ENCODE data around the gene RORB. TPM values are rescaled to one million over a fixed set of nuclear protein-coding genes. Genes with fewer than 3 reads are reported as not detected.

The RORB gene
- total RNA-seq, 1 experiment from 2014 or later, result 8.7 TPM

GRCh38 chr9:74501570-74501969, 4.4 kb downstream of the RORB start:
- Mint-ChIP-seq H3K9me3 (no peaks in the 10 kb centered on the region), H3K27me3 (ENCODE audit: low read depth) (peaks cover 42% of the 10 kb centered on the region), H3K4me1 (peaks cover 27% of the 10 kb centered on the region), H3K36me3 (no peaks in the 10 kb centered on the region), H3K27ac (no peak overlapping the region), H3K4me3 (peak overlapping the region; percentile 82)
- POLR2A ChIA-PET, result no interaction called here
- DNase-seq (ENCODE audit: low spot score) (no peak), ATAC-seq (no peak)
- CTCF ChIA-PET, result interaction anchor here (1.2 kb wide), 1 partner anchor 10 kb away, joined by 3 read pairs; no protein-coding TSS in a partner anchor
- TF ChIP-seq SMAD3 (CRISPR knock-in tag; IDR thresholded peaks at IDR 0.05; ENCODE audit: borderline replicate concordance) (no peak), AFF4 (CRISPR knock-in tag; IDR thresholded peaks at IDR 0.05; ENCODE audit: borderline replicate concordance) (no peak), SOX15 (CRISPR knock-in tag; IDR thresholded peaks at IDR 0.05) (no peak), ZNF232 (CRISPR knock-in tag; IDR thresholded peaks at IDR 0.05) (no peak), USF2 (CRISPR knock-in tag; IDR thresholded peaks at IDR 0.05) (no peak), MYBL2 (CRISPR knock-in tag; IDR thresholded peaks at IDR 0.05) (no peak), MXD4 (CRISPR knock-in tag; IDR thresholded peaks at IDR 0.05; ENCODE audit: borderline replicate concordance) (no peak), RELA (CRISPR knock-in tag; IDR thresholded peaks at IDR 0.05; ENCODE audit: borderline replicate concordance) (no peak), PRRX2 (CRISPR knock-in tag; IDR thresholded peaks at IDR 0.05) (no peak), SMAD4 (CRISPR knock-in tag; IDR thresholded peaks at IDR 0.05) (no peak), NR1H2 (CRISPR knock-in tag; IDR thresholded peaks at IDR 0.05) (no peak)

GRCh38 chr9:74503219-74503618, 6.1 kb downstream of the RORB start:
- POLR2A ChIA-PET, result no interaction called here
- peaks cover 34% of the 10 kb centered on the region for H3K27me3 Mint-ChIP-seq (ENCODE audit: low read depth)
- H3K4me3 Mint-ChIP-seq, result no peak overlapping the region

More at GRCh38 chr9:74503219-74503618, 6.1 kb downstream of the RORB start:
- Mint-ChIP-seq H3K36me3 (no peaks in the 10 kb centered on the region), H3K9me3 (no peaks in the 10 kb centered on the region), H3K27ac (no peak overlapping the region), H3K4me1 (peaks cover 21% of the 10 kb centered on the region)
- ATAC-seq, result no peak
- TF ChIP-seq E2F5 (CRISPR knock-in tag; IDR thresholded peaks at IDR 0.05), result no peak
- no peak for TF ChIP-seq RELA (CRISPR knock-in tag; IDR thresholded peaks at IDR 0.05; ENCODE audit: borderline replicate concordance)
- TF ChIP-seq IRF1 (CRISPR knock-in tag; IDR thresholded peaks at IDR 0.05), result no peak
- no peak for TF ChIP-seq SP1 (CRISPR knock-in tag; conservative IDR thresholded peaks at IDR 0.05)
- TF ChIP-seq TEAD1 (CRISPR knock-in tag; IDR thresholded peaks at IDR 0.05), result no peak
- no peak for TF ChIP-seq USF2 (CRISPR knock-in tag; IDR thresholded peaks at IDR 0.05)
- no peak for TF ChIP-seq OVOL2 (CRISPR knock-in tag; IDR thresholded peaks at IDR 0.05; ENCODE audit: borderline replicate concordance)
- no peak for TF ChIP-seq ZNF219 (CRISPR knock-in tag; IDR thresholded peaks at IDR 0.05; ENCODE audit: borderline replicate concordance)
- TF ChIP-seq NFYB (CRISPR knock-in tag; conservative IDR thresholded peaks at IDR 0.05; ENCODE audit: low read depth), result no peak
- TF ChIP-seq JUN (CRISPR knock-in tag; IDR thresholded peaks at IDR 0.05), result no peak
- TF ChIP-seq CREM (CRISPR knock-in tag; IDR thresholded peaks at IDR 0.05), result no peak
- no peak for DNase-seq (ENCODE audit: low spot score)
- CTCF ChIA-PET, result no interaction called here
